Measurements from ENCODE around the gene ADARB2.
"Not testable (repeated sequence)": the region's sequence is repeated elsewhere in the genome, so short reads cannot be mapped to it uniquely, and the experiment has no call there.

Gene ADARB2

DNA sequence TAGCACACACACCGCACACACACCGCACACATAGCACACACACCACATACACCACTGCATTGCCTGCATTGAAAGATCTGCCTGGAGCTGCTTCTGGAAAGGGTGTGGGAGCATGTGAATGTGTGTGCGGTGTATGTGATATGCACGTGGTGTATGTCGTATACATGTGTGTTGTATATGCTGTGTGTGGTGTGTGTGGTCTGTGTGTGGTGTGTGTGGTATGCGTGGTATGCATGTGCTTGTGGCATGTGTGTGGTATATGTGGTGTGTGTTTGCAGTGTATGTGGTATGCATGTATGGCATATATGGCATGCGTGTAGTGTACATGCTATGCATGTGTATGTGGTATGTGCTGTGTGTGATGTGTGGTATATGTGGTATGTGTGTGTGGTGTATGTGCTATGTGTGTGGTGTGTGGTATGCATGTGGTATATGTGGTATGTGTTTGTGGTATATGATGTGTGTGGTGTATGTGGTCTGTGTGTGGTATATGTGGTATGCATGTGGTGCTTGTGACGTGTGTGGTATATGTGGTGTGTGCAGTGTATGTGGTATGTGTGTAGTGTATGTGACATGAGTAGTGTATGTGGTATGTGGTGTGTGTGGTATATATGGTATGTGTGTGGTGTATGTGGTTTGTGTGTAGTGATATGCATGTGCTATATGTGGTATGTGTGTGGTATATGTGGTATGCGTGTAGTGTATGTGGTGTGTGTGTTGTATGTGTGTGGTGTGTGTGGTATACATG, 505.0 kb downstream of the ADARB2 start:
- no peak for DNase-seq

DNA sequence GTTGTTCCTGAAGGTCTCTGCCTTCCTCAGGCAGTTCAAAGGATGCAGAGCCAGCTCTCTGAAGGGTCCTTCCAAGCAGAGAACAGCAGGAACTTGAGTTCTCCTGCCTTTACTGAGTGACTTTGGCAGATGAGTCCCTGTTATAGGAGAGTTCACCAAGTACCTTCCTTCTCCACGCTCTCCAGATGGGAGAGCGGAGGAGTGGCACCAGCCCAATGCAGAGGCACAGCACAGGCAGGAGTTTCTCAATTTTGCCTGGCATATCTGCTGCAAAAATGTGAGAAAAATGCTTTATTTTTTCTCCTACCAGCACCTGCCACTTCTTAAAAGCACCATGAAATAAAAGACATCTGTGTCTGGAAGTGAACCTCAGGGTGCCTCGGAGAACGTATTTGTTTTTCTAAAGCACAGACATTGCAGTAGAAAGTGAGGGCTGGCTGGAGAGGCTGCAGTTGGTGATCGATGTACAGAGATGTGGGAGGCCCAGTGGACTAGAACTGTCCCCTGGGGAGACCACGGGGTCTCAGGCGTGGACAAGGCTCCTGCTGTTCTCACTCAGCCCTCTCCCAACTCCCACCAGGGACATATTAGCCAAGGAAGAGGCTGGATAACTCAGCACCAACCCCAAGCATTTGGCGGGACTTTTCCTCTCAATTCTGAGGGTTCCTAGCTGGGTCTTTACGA, 506.6 kb downstream of the ADARB2 start:
- no peak for DNase-seq

DNA sequence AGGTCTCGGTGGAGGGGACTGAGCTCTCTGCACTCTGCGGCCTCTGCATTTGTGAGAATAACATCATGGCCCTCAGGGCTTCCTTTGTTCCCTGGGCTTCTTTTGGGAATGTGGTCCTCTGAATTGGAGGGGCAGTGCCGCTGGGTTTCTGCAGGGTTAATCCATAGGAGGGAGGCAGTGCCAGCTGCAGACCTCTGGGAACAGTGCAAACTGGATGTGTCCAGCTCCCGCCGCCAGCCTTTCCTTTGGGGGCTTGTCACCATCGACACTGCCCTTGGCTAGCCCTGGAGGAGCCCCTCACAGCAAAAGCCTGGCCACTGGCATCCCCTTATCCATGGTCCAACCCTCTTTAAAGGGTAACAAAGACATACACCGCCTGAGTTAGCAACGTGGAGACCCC, 507.2 kb downstream of the ADARB2 start:
- no peak for DNase-seq

DNA sequence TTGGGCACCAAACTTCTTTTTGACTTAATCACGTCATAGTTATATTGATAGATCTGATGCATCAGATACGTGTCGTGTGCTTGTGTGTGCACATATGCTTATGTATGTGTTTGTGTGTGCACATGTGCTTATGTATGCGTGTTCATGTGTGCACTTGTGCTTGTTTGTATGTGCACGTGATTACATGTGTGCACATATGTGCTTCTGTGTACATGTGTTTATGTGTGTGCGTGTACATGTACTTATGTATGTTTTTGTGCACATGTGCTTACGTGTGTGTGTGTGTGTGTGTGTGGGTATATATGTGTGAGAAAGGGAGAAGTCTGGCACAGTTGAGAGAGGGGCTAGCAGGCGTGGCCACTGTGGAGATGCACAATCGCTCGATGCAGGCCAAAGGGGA, 507.8 kb downstream of the ADARB2 start:
- DNase-seq, result no peak

DNA sequence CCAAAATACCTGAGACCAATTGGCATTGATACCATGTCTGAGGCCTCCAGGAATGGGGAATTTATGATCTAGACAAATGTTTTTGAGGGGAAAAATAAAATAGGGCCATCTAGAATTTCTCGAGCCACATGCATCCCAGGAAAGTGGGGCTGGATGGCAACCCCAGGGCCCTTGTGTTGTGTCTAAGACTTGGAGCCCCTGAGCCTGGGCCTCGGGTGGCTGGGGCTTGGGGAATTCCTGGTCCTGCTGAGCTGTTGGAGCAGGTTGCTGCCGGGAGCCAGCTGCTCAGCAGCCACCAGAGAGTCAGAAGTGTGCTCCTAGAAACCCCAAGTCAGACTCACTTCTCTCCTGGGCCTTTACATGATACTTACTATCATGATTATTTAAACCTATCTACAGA, 508.2 kb downstream of the ADARB2 start:
- no peak for DNase-seq

DNA sequence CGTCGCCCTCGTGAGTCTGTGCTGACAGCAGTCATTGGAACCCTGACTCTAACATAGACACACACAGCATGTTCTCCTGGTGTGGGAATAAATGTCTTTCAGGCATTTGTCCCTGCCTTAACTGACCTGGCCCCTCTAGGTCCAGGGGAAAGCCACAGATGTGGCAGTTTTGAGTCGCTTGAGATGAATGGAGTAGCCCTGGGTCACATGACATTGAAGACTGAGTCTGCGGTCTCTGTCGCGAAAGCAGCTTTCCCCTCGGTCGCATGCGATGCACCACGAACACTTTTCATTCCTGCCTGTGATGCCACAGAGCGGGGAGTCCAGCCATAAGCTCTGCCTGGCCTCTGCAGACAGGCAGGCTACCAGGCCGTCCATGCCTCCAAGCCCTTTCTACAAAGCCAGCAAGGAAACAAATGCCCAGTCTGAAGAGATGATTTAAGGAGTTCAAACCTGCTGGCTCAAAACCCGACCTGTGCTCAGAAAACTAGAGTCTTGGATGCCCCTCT, 508.8 kb downstream of the ADARB2 start:
- no peak for DNase-seq

DNA sequence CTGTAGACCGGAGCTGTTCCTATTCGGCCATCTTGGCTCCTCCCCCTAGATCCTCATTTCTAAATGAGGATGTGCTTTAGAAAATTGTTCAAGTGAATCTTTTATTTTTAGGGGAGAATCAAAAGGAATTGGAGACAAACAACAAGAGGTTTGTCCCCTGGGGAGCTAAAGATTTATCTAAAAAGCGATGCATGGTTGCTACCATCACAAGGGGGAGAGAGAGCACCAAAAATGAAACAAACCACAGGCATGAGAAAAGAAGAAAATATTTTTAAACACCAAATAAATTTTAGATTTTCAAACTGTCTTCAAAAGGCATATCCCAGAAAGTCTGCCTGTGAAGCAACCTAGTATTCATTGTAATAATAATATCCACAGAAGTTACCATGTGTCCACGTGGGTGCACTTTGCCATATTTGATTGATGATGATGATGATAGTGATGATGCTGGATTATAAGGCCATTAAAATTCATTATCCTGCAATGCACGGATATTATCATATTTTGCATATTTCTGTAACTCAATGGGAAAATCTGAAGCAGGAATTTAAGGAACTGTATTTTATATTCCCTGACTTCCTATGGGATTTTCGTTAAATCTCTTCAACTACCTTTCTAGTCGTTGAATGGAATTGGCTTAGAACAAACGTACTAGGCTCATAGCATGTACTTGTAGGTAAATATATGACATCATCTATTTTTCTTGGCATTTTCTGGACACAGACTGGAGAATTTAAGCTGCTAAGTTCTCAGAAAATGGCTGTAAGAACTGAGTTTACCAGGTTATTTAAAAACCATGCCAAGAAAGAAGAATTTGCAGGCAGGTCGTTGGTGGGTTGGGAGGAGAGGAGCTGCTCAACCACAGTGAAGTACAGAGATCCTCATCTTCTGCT, 509.6 kb downstream of the ADARB2 start:
- no peak for DNase-seq

DNA sequence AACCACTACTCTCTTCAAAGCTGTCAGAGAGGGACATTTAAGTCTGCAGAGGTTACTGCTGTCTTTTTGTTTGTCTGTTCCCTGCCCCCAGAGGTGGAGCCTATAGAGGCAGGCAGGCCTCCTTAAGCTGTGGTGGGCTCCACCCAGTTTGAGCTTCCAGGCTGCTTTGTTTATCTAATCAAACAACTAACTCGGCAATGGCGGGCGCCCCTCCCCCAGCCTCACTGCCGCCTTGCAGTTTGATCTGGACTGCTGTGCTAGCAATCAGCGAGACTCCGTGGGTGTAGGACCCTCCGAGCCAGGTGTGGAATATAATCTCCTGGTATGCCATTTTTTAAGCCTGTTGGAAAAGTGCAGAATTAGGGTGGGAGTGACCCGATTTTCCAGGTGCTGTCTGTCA, 510.4 kb downstream of the ADARB2 start:
- not testable (repeated sequence) for DNase-seq

DNA sequence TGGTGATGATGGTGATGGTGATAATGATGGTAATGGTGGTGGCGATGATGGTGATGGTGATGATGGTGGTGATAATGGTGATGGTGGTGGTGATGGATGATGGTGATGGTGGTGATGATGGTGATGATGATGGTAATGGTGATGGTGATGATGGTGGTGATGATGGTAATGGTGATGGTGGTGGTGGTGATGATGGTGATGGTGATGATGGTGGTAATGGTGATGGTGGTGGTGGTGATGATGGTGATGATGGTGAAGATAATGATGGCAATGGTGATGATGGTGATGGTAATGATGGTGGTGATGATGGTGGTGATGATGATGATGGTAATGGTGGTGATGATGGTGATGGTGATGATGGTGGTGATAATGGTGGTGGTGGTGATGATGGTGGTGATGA, 517.5 kb downstream of the ADARB2 start:
- DNase-seq, result not testable (repeated sequence)

DNA sequence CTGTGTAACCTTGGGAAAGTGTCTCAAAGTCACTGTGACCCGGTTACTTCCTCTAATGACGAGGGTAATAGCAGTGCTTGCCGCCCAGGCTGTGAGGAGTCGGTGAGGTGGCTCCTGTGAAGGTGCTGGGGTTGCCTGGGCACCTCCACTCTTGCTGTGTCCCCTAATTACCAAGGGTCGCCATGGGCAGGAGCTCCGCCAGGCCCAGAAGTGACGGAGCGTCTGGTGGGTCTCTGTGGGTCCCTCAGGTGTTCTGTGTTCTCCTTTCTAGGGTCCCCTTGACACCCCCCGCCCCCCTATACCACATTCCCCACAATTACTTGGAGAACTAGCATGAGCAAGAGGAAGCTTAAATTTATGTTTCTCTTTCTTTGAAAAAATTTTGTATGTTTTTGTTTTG, 519.7 kb downstream of the ADARB2 start:
- DNase-seq, result no peak

DNA sequence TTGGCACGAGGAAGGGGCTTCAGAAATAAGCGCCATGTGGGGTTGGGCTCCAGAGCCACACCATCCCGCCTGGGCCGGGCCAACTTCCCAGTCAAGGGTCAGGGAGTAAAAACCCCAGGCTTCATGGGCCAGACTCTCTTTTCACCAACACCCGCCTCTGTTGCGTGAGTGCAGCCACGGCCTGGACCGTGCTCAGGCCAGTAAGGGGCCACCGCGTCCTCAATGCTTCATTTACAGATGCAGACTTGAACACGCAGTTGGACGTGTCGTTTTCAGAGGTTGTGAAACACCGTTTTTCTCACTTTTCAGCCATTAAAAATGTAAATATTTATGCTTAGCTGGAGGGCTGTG, 520.1 kb downstream of the ADARB2 start:
- DNase-seq, result no peak

DNA sequence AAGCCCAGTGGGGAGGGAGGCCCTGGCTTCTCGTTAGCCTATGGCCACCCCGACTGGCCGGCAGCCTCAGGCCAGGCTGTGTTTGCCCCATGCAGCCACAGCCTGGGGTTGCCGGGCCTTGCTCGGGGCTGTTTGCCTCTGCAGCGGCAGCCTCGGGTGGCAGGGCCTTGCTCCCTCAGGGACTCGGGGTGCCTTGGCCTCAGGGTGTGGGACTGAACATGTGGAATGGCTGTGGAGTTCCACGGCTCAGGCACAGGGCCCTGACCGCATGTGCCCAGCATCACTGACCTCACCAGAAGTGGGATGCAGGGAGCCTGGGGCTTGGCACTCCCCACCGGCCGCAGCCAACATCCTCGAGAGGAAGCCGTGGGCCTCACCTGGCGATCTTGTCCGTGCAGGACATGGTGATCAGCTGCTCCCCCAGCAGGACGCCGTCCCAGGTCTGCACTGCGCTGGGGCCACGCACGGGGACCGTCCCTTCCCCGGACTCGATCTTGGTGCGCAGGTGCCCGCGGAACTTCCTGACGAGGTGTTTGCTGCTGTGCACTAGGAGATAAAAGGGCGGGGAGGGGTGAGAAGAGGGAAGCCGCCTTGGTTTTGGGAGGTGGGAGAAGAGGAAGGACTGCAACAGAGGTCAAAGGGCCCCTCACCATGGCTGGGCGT, 520.6 kb downstream of the ADARB2 start:
- DNase-seq, result no peak

DNA sequence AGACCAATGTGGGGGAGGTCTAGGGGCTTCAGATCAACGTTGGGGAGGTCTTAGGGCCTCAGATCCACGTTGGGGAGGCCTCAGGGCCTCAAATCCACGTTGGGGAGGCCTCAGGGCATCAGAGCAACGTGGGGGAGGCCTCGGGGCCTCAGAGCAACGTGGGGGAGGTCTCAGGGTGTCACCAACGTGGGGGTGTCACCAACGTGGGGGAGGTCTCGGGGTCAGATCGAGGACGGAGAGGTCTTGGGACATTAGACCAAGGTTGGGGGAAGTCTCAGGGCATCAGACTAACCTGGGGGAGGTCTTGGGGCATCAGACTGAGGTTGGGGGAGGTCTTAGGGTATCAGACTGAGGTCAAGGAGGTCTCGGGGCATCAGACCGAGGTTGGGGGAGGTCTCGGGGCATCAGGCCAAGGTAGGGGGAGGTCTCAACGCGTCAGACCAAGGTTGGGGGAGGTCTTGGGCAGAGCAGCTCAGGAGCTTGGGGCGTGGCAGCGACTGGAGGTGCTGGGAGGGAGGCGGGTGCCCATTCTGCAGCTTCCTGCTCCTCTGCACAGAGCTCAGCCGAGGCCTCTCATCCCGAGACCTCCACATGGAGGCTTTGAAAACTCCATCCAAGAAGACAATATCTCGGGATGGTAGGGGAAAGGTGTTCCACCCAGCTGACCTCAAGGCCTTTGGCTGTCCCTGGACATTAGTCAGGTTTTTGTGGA, 521.3 kb downstream of the ADARB2 start:
- DNase-seq, result no peak

DNA sequence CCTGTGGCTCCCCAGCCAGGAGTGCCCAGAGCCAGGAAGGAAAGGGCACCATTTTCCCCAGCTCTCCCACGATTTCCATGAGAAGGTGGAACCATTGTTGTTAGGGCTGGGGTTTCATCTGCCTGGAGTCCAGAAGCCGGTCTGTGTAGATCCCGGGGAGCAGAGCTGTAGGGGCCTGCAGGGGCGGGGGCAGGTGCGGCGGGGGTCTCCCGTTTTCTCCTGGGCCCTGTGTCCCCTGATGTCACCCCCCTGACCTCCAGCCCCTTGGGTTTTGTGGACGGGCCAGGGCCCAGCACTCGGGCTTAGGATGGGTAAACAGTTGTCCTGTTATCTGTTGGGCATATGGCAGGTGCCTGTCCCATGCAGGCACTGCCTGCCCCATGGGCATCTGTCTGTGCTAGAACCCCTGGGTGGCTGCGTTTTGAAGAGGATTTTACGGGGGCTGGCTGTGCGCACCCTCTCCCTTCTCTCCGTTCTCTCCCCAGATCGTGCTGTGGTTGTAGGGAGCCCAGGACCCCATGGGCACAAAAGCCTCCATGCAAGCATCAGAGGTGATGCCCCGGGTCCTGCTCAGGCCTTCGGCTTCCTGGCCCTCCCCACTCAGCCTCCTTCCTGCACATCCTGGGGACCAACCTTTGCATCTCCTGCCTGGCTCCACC, 522.3 kb downstream of the ADARB2 start:
- DNase-seq, result no peak

DNA sequence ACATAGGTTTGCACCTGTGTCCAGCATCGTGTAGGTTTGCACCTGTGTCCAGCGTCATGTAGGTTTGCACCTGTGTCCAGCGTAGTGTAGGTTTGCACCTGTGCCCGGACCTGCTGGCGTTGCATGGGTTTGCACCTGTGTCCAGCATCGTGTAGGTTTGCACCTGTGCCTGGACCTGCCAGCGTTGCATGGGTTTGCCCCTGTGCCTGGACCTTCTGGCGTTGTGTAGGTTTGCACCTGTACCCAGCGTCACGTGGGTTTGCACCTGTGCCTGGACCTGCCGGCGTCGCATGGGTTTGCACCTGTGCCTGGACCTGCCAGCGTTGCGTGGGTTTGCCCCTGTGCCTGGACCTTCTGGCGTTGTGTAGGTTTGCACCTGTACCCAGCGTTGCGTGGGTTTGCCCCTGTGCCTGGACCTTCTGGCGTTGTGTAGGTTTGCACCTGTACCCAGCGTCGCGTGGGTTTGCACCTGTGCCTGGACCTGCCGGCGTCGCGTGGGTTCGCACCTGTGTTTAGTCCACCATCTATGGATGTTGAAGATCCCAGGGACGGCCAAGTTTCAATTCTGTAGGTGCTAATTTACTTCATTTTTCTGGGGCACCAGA, 523.2 kb downstream of the ADARB2 start:
- DNase-seq, result no peak

DNA sequence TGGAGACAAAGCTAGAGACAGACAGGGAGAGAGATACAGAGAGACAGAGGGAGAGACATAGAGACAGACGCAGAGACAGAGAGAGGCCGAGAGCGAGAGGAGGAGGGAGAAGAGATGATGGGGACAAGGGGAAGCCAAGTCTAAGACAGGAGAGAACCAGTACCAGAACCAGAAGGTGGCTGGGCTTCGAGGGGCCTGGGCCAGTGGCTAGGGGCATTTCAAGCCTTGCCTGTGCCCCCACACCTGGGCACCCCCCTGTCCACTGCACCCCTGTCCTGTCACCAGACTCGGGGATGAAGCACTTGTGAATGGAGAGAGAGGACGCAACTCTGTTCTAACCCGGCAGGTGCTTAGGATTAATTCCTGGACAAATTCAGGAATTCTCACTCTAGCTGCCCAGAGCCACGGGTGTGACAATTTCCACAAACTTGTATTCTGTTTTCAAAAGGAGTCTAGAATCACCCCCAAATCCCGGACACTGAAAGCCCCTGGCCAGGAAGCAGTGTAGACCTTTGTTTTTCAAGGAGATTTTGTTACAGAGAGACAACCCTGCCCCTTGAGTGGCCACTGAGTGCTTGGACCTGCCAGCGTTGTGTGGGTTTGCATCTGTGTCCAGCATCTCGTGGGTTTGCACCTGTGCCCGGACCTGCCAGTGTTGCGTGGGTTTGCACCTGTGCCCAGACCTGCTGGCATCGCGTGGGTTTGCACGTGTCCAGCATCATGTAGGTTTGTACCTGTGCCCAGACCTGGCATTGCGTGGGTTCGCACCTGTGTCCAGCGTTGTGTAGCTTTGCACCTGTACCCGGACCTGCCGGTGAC, 523.9 kb downstream of the ADARB2 start:
- no peak for DNase-seq

DNA sequence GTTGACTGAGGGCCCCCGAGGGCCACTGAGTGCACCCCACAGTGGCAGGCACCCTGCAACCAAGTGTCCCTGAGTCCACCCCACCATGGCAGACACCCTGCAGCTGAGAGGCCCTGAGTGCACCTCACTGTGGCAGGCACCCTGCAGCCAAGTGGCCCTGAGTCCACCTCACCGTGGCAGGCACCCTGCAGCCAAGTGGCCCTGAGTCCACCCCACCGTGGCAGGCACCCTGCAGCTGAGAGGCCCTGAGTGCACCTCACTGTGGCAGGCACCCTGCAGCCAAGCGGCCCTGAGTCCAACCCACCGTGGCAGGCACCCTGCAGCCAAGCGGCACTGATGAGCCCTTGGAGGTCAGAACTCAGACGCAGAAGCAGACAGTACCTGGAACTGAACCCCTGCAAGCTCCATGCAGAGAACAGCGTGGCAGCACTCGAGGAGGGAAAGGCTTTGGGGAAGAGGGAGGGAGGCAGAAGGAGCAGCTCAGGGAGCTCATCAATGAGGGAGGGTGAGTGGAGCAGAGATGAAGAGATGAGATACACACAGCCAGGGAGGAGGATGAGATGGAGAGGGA, 524.7 kb downstream of the ADARB2 start:
- DNase-seq, result no peak

DNA sequence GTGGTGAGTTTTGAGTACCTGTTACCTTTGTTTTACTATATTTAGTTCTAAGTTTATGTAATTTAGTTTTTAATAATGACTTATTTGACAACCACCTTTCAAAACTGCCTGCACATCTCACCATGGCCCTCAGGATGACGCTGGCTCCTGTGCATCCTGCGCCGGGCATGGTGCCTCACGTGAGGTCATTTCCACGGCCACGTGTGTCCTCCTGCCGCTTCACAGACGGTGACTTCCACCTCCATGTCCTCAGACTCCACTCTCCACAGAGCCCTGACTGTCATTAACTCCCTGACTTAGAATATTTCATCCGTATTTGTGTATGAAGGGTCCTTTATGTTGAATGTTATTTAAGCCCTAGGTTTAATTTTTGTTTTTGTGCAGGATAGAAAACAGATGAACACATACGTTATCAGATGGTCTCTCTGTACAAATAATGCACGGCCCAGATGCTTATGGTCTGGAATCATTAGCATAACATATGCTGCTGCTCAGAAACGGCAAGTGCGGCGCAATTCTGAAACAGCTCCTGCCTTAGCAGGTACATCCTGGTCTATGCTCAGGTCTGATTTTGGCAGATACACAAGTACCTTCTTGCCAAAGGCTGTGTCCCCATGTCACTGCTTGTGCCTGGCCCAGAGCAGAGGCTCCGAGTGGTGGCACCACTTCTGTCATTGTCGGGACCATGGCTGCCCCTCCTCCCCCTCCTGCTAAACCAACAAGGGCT, 525.3 kb downstream of the ADARB2 start:
- DNase-seq, result no peak

DNA sequence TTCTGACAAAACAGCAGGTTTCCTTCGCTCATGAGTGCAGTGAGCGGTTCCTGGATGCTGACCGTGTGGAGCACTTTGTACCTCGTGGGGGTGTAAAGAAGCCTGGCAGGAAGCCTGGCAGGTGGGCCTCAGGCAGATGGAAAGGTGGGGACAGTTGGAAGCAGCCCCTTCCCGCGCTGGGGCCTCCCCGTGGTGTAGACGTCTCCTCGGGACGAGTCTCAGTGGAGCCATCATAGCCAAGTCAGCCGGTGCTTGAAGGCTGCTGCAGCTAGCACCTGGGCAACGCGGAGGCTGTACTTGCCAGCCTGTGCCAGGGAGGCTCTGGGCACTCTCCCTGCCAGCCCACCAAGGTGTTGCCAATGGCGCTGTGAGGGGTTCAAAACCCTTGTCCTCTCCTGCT, 526.7 kb downstream of the ADARB2 start:
- DNase-seq, result no peak

Data from GF-D8 (cell line).